CD14-positive monocyte (primary cell): ENCODE data around the gene KAZN. TPM values are rescaled to one million over a fixed set of nuclear protein-coding genes. Genes with fewer than 3 reads are reported as not detected.

Source experiments
- DNase-seq, 3 donors: peaks; one replicate each; pipeline ENCODE4 v3.0.0-alpha.2; 2011 to 2022
- H2AFZ ChIP-seq: 2 replicates; pipeline ENCODE4 v1.6.0; 2012; ENCODE audit warnings: mild to moderate bottlenecking, low read depth, low read length, inconsistent platforms; ENCODE audit not compliant: insufficient read depth, poor library complexity, severe bottlenecking
- H3K27ac ChIP-seq, 2 donors: 1 replicate in 1 of 2; 2 replicates in 1 of 2; pipeline ENCODE4 v1.5.1; 2012 to 2013; ENCODE audit warnings: low read length in 2 of 2, control low read depth in 1 of 2, inconsistent platforms in 1 of 2, low read depth in 1 of 2, mild to moderate bottlenecking in 1 of 2
- H3K27me3 ChIP-seq, 2 donors: one replicate each; pipeline versions ENCODE4 v1.6.0 to v1.6.1; 2011 to 2013; ENCODE audit warnings: low read length in 2 of 2; ENCODE audit not compliant: control insufficient read depth in 2 of 2, insufficient read depth in 2 of 2
- H3K36me3 ChIP-seq, 2 donors: replicated peaks in 1 of 2; 1 replicate in 1 of 2; 2 replicates in 1 of 2; pipeline versions ENCODE4 v1.5.1 to v1.6.1; 2012 to 2013; ENCODE audit warnings: low read length in 2 of 2, control low read depth in 1 of 2, inconsistent platforms in 1 of 2, mild to moderate bottlenecking in 1 of 2; ENCODE audit not compliant: insufficient read depth in 2 of 2, control insufficient read depth in 1 of 2
- H3K4me1 ChIP-seq, 2 donors: 1 replicate in 1 of 2; 2 replicates in 1 of 2; pipeline versions ENCODE4 v1.5.1 to v1.6.1; 2012 to 2013; ENCODE audit warnings: low read length in 2 of 2, control low read depth in 1 of 2, inconsistent platforms in 1 of 2, mild to moderate bottlenecking in 1 of 2, moderate library complexity in 1 of 2; ENCODE audit not compliant: insufficient read depth in 2 of 2, control insufficient read depth in 1 of 2
- H3K4me2 ChIP-seq: replicated peaks from 2 replicates; pipeline ENCODE3; 2012; ENCODE audit warnings: low read length, moderate library complexity, mild to moderate bottlenecking; ENCODE audit not compliant: poor library complexity, severe bottlenecking; ENCODE audit errors: extremely low read depth
- H3K4me3 ChIP-seq, 3 experiments: fragments of 200-600 bp in 1 of 3; sonication (generic) in 1 of 3; replicated peaks in 1 of 3; 1 replicate in 2 of 3; 2 replicates in 1 of 3; pipeline ENCODE4 v1.5.1; 2011 to 2013; ENCODE audit warnings: low read length in 3 of 3, mild to moderate bottlenecking in 3 of 3, control low read depth in 2 of 3, low read depth in 2 of 3, inconsistent platforms in 1 of 3, moderate library complexity in 1 of 3
- H3K79me2 ChIP-seq: 2 replicates; pipeline ENCODE4 v1.6.0; 2012; ENCODE audit warnings: mild to moderate bottlenecking, control low read depth, inconsistent platforms, low read length, moderate library complexity; ENCODE audit not compliant: insufficient read depth
- H3K9ac ChIP-seq: 2 replicates; pipeline ENCODE4 v1.6.0; 2017; ENCODE audit warnings: low read length, mild to moderate bottlenecking; ENCODE audit not compliant: insufficient read depth, poor library complexity, severe bottlenecking
- H3K9me3 ChIP-seq, 2 donors: replicated peaks in 1 of 2; 1 replicate in 1 of 2; 2 replicates in 1 of 2; pipeline versions ENCODE4 v1.5.1 to v1.6.1; 2012 to 2013; ENCODE audit warnings: low read length in 2 of 2, control low read depth in 1 of 2; ENCODE audit not compliant: control insufficient read depth in 1 of 2, insufficient read depth in 1 of 2
- H4K20me1 ChIP-seq: 2 replicates; pipeline ENCODE4 v1.6.0; 2012; ENCODE audit warnings: mild to moderate bottlenecking, low read length, control low read depth, moderate library complexity; ENCODE audit not compliant: insufficient read depth
- H3K27ac Mint-ChIP-seq, 7 donors: one replicate each; pipeline ENCODE4 v1.8.0; 2020; ENCODE audit warnings: mild to moderate bottlenecking in 7 of 7, mixed read lengths in 7 of 7, moderate library complexity in 6 of 7, inconsistent platforms in 2 of 7
- H3K27me3 Mint-ChIP-seq, 3 donors: one replicate each; pipeline ENCODE4 v1.8.0; 2021 to 2022; ENCODE audit warnings: low read depth in 3 of 3, mild to moderate bottlenecking in 3 of 3, mixed read lengths in 3 of 3, moderate library complexity in 3 of 3, inconsistent platforms in 1 of 3
- H3K36me3 Mint-ChIP-seq, 2 donors: one replicate each; pipeline ENCODE4 v1.8.0; 2020; ENCODE audit warnings: mixed read lengths in 2 of 2, inconsistent platforms in 1 of 2, mild to moderate bottlenecking in 1 of 2
- H3K4me1 Mint-ChIP-seq: one replicate; pipeline ENCODE4 v1.8.0; 2020; ENCODE audit warnings: mild to moderate bottlenecking, mixed read lengths
- H3K4me3 Mint-ChIP-seq, 2 donors: one replicate each; pipeline ENCODE4 v1.8.0; 2020; ENCODE audit warnings: mild to moderate bottlenecking in 2 of 2, mixed read lengths in 2 of 2, moderate library complexity in 1 of 2
- H3K9me3 Mint-ChIP-seq, 7 donors: one replicate each; pipeline ENCODE4 v1.8.0; 2020 to 2022; ENCODE audit warnings: mixed read lengths in 7 of 7, mild to moderate bottlenecking in 6 of 7, moderate library complexity in 6 of 7, inconsistent platforms in 2 of 7
- WGBS: methylation state at CpG from one replicate; pipeline ENCODE4 v1.1.5; 2013; ENCODE audit warnings: missing lambda C conversion rate; ENCODE audit not compliant: insufficient coverage; 5-methylcytosine and 5-hydroxymethylcytosine counted together
- intact Hi-C, 2 donors: fragments of 100-400 bp; cut with micrococcal nuclease; formaldehyde crosslinking; loops; one replicate each; pipeline versions ENCODE4 v1.15.0 to v1.15.1; 2023
- polyA plus RNA-seq, 3 donors: library from polyadenylated mRNA; depleted of rRNA in 1 of 3; unstranded in 2 of 3; stranded (reverse) in 1 of 3; fragments of 300-500 nt in 2 of 3; fragments of >200 nt in 1 of 3; fragmentation: Illumina TruSeq in 2 of 3; gene quantifications; 1 replicate in 2 of 3; 2 replicates in 1 of 3; pipeline ENCODE4 v1.2.3, GENCODE V29; 2012 to 2021
- TF ChIP-seq, protein P1 (sequence below): fragments of 200-600 bp; IDR thresholded peaks from one replicate; pipeline ENCODE4 v1.8.0; 2022; ENCODE audit warnings: antibody characterized with exemption, mild to moderate bottlenecking

KAZN gene
- polyA plus RNA-seq, 3 donors = not detected

DNA sequence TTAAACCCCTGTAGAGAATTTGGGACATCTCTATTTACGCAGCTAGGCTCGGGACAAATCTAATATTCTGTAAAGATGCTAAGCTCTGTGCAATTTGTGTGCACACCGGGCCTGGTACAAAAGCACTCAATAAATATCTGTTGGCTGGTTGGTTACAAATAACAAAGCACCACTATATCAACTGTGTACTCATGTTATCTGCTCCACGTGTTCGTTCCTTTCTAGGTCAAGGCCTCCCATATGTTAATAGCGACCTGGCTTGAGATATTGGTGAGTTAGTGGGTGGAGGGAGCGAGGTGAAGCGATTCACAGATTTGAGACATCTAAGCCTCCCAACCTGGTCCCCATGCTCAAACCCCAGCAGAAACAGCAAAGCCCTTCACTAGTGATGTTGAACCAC is 47.1 kb upstream of the KAZN start:
- Mint-ChIP-seq H3K36me3 (no peaks in the 10 kb centered on the region), H3K27me3 (peaks cover 14 to 30% (median 15%) of the 10 kb centered on the region in 3 donors), H3K9me3 (peaks cover 0 to 3% (median 0%) of the 10 kb centered on the region in 7 donors), H3K4me1 (no peaks in the 10 kb centered on the region), H3K27ac (no peak overlapping the region), H3K4me3 (no peak overlapping the region)
- Histone ChIP-seq H2AFZ (no peak overlapping the region), H3K27ac (no peak overlapping the region), H3K27me3 (peaks cover 3 to 5% of the 10 kb centered on the region in 2 donors), H3K4me3 (no peak overlapping the region), H3K36me3 (no peaks in the 10 kb centered on the region), H3K79me2 (no peaks in the 10 kb centered on the region), H3K4me2 (no peak overlapping the region), H3K4me1 (no peaks in the 10 kb centered on the region), H4K20me1 (no peaks in the 10 kb centered on the region), H3K9ac (no peak overlapping the region), H3K9me3 (no peaks in the 10 kb centered on the region)
- DNase-seq = no peak
- intact Hi-C loops = no loop called here
- TF ChIP-seq, protein P1, sequence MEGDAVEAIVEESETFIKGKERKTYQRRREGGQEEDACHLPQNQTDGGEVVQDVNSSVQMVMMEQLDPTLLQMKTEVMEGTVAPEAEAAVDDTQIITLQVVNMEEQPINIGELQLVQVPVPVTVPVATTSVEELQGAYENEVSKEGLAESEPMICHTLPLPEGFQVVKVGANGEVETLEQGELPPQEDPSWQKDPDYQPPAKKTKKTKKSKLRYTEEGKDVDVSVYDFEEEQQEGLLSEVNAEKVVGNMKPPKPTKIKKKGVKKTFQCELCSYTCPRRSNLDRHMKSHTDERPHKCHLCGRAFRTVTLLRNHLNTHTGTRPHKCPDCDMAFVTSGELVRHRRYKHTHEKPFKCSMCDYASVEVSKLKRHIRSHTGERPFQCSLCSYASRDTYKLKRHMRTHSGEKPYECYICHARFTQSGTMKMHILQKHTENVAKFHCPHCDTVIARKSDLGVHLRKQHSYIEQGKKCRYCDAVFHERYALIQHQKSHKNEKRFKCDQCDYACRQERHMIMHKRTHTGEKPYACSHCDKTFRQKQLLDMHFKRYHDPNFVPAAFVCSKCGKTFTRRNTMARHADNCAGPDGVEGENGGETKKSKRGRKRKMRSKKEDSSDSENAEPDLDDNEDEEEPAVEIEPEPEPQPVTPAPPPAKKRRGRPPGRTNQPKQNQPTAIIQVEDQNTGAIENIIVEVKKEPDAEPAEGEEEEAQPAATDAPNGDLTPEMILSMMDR = no peak
- WGBS = 100% methylated on average over 1 of the region's 8 CpGs

DNA sequence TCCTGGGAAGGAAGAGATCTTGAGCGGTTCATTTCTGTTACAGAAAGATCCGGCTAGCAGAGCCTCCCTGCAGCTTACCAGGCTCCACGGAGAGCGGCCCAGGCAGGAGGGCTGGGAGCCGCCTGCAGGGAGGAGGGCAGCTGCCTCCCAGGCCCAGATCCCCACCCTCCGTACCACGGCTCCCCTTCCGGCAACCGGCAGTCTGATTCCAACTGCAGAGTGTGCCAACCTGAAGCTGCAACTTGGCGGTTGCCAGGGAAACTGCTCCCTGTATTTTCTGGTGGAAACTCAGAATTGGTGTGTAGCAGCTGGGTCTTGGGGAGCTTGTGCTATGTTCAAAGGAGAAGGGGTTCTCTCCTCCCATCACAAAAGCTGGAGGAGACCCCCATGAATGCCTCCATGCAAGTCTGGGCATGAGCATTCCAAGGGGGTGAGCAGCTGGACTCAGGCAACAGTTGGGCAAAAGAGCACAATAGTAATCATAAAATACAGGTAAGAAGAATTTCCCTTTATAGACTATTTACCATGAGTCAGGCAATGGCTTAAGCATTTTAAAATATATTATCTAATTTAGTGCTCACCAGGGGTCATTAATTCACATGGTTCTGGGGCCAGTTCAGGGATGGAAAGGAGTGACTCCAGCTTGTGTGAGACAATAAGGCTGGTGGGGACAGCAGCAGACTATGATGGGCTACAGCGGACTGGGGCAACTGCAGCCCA is 46.1 kb upstream of the KAZN start:
- no peaks in the 10 kb centered on the region for H3K9me3 ChIP-seq
- WGBS = 82% methylated on average over 9 of the region's 11 CpGs
- no peak overlapping the region for H3K27ac ChIP-seq
- TF ChIP-seq, protein P1 = no peak
- no peak overlapping the region for H3K4me3 ChIP-seq
- H3K4me1 ChIP-seq = no peaks in the 10 kb centered on the region
- no peak overlapping the region for H3K4me2 ChIP-seq
- no peak overlapping the region for H3K9ac ChIP-seq
- intact Hi-C loops = no loop called here
- peaks cover 12 to 30% (median 14%) of the 10 kb centered on the region in 3 donors for H3K27me3 Mint-ChIP-seq
- no peaks in the 10 kb centered on the region for H3K27me3 ChIP-seq
- H3K9me3 Mint-ChIP-seq = peaks cover 0 to 3% (median 0%) of the 10 kb centered on the region in 7 donors
- H3K36me3 ChIP-seq = no peaks in the 10 kb centered on the region
- DNase-seq = no peak
- H2AFZ ChIP-seq = no peak overlapping the region
- H4K20me1 ChIP-seq = no peaks in the 10 kb centered on the region
- H3K4me3 Mint-ChIP-seq = no peak overlapping the region
- H3K4me1 Mint-ChIP-seq = no peaks in the 10 kb centered on the region
- no peaks in the 10 kb centered on the region for H3K36me3 Mint-ChIP-seq
- H3K27ac Mint-ChIP-seq = no peak overlapping the region
- H3K79me2 ChIP-seq = no peaks in the 10 kb centered on the region
